LNCaP clone FGC (cell line): ENCODE results near the gene TMEM89.
A peak's percentile ranks its signal among the peaks of the same experiment; 100 is the strongest.

Source experiments
- DNase-seq: peaks from one replicate; pipeline ENCODE4 v3.0.0-alpha.2; 2011; ENCODE audit warnings: low read depth
- H3K4me3 ChIP-seq: 2 replicates; pipeline ENCODE4 v1.5.1; 2011; ENCODE audit warnings: mild to moderate bottlenecking, low read depth, low read length, control low read depth
- TF ChIP-seq, protein P1 (sequence below): IDR thresholded peaks from 2 replicates; pipeline ENCODE4 v1.5.1; 2012; ENCODE audit warnings: mild to moderate bottlenecking; ENCODE audit not compliant: control insufficient read depth, insufficient read depth; ENCODE audit errors: extremely low read depth

Gene TMEM89

DNA sequence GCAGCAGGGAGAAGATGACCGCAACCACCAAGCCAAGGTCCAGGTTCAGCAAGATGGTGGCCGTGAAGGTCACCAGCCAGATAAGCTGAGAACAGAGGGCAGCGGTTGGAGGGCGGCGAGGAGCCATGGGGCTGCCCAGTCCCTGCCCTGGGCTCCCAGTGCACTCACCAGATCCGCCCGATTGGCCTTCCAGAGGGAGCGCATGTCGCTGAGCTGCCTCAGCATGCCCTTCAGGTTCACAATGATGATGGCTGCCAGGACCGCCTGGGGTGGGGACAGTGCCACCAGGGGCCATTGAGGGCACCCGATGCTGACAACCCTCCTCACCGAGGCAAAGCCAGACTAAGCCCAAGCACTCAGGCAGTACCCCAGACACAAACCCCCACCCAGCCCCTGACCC lies 8.3 kb upstream of the TMEM89 start:
- DNase-seq = no peak
- TF ChIP-seq, protein P1, sequence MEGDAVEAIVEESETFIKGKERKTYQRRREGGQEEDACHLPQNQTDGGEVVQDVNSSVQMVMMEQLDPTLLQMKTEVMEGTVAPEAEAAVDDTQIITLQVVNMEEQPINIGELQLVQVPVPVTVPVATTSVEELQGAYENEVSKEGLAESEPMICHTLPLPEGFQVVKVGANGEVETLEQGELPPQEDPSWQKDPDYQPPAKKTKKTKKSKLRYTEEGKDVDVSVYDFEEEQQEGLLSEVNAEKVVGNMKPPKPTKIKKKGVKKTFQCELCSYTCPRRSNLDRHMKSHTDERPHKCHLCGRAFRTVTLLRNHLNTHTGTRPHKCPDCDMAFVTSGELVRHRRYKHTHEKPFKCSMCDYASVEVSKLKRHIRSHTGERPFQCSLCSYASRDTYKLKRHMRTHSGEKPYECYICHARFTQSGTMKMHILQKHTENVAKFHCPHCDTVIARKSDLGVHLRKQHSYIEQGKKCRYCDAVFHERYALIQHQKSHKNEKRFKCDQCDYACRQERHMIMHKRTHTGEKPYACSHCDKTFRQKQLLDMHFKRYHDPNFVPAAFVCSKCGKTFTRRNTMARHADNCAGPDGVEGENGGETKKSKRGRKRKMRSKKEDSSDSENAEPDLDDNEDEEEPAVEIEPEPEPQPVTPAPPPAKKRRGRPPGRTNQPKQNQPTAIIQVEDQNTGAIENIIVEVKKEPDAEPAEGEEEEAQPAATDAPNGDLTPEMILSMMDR = no peak
- H3K4me3 ChIP-seq = no peak overlapping the region

DNA sequence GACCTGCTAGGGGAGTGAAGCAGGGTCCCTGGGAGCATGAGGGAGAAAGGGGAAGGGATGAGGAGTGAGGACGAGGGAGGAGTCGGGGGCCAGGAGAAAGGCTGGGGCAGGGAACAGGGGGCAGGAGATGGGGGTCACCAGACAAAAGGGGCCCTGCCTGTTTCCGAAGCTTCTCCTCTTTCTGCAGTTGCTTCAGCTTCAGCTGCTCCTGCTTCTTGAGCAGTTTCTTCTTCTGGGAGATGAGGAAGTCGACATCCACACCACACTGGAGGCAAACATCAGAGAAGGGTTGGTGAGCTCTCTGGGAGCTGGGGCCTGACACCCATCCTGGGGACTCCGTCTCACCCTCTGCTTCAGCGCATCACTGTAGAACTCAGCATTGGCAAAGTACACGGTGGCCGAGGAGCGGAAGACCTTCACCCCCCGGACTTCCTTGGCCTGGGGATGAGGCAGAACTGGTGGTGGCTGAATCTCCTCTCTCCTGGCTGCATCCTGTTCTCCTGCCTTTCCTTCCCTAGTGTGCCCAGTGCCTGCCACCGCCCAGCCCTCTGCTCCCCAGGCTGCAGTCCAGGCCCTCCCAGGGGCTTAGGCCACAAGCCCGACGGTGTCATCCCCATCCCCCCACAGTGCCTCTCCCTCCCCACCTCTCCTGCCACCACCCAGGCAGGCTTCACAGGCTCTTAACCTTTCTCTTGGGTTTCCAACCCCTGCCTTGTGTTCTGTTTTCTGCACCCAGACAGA lies 6.9 kb upstream of the TMEM89 start:
- TF ChIP-seq, protein P1 = no peak
- DNase-seq = no peak
- no peak overlapping the region for H3K4me3 ChIP-seq

DNA sequence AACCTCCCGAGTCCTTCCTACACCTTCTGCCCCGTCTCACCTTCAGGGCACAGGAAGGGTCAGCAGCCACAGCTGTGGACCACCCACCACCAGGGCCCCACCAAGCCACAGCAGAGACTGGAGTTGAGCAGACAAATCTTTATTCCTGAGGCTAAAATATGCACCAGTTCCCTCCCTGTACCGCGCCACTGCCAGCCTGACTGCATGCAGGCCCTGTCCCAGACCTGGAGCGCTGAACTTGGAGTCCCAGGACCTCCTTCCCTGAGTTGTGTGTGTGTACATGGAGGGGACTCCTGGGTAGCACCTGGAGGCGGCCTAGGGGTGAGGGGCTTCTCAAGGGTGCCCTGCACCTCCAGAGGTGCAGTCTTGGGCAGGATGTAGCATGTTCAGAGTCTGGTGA lies 4.0 kb upstream of the TMEM89 start:
- no peak overlapping the region for H3K4me3 ChIP-seq
- DNase-seq = no peak
- TF ChIP-seq, protein P1 = no peak

GRCh38 chr3:48624767-48625166 lies 3.2 kb upstream of the TMEM89 start:
- no peak overlapping the region for H3K4me3 ChIP-seq
- TF ChIP-seq, protein P1 = no peak
- DNase-seq = no peak

DNA sequence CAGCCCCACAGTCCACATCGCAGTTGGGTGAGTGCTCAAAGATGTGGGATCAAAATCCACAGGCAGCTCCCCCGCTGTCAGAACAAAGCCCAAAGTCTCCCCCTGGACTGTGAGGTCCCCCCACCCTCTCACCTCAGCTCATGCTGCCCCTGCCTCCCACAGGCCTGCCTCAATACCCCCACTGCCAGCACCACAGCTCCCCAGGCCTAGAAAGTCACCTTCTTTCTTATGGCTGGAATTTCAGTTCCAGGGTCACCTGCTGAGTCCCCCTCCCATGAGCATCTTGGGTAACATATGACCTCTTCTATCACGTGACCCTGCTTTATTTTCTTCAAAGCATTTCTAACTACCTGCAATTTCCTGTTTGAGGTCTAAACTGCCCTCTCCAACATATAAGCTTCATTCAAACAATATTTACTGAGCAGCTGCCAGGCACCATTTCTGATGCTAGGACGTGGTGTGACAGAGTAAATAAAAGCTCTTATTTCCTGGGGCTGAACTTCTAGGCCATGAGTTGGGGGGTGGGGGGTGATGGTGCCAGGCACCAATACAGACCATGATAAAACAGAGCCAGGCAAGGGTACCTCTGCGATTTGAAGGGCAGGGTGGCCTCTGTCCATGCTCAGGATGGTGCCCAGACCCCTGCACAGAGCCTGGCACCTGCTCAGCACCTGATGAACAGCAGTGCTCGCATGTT lies 2.4 kb upstream of the TMEM89 start:
- TF ChIP-seq, protein P1 = no peak
- DNase-seq = peak; percentile 67

GRCh38 chr3:48619541-48620524 lies 1.7 kb downstream of the TMEM89 start:
- DNase-seq = peak; percentile 30
- TF ChIP-seq, protein P1 = no peak
- H3K4me3 ChIP-seq = no peak overlapping the region

More for the DNA sequence above, 2.4 kb upstream of the TMEM89 start:
- H3K4me3 ChIP-seq = no peak overlapping the region
